H1 (cell line): ENCODE measurements around the gene SGCD. TPM values are rescaled to one million over a fixed set of nuclear protein-coding genes. Genes with fewer than 3 reads are reported as not detected.

Source experiments
- CTCF ChIA-PET: fragments of 300-600 bp; sonication (Branson Sonifier 250); formaldehyde crosslinking; loops from one replicate; lab custom pipeline; 2021; ENCODE audit not compliant: partially characterized antibody; lab: Charles Lee
- POLR2A ChIA-PET: fragments of 300-600 bp; sonication (Branson Sonifier 250); formaldehyde crosslinking; loops from one replicate; lab custom pipeline; 2021; ENCODE audit warnings: inconsistent platforms; ENCODE audit not compliant: partially characterized antibody; lab: Charles Lee
- DNase-seq, 2 experiments: peaks; one replicate each; pipeline versions ENCODE4 v3.0.0 to v3.0.0-alpha.2; 2010 to 2022; ENCODE audit warnings: low spot score in 2 of 2, low read depth in 1 of 2, mixed read lengths in 1 of 2
- FAIRE-seq: peaks from 2 replicates; lab custom pipeline; 2011; peaks lifted over from hg19 to GRCh38; lab: Jason Lieb, UNC
- H2AFZ ChIP-seq: 2 replicates; pipeline ENCODE4 v1.8.1; 2012; ENCODE audit warnings: low read length, inconsistent platforms
- H2AK5ac ChIP-seq: 2 replicates; pipeline ENCODE4 v1.6.1; 2013; ENCODE audit warnings: low read depth, low read length
- H2BK120ac ChIP-seq: replicated peaks from 2 replicates; pipeline ENCODE3; 2013; ENCODE audit warnings: low read depth, low read length, inconsistent platforms
- H2BK12ac ChIP-seq: 2 replicates; pipeline ENCODE4 v1.6.1; 2013; ENCODE audit warnings: low read depth, low read length
- H2BK15ac ChIP-seq: 2 replicates; pipeline ENCODE4 v1.6.1; 2013; ENCODE audit warnings: low read length
- H2BK20ac ChIP-seq: 2 replicates; pipeline ENCODE4 v1.6.1; 2013; ENCODE audit warnings: low read length
- H2BK5ac ChIP-seq: 2 replicates; pipeline ENCODE4 v1.6.1; 2013; ENCODE audit warnings: low read depth, low read length
- H3K14ac ChIP-seq: 2 replicates; pipeline ENCODE4 v1.6.1; 2013; ENCODE audit warnings: inconsistent platforms; ENCODE audit not compliant: insufficient read length
- H3K18ac ChIP-seq: 2 replicates; pipeline ENCODE4 v1.6.1; 2013; ENCODE audit warnings: low read length; ENCODE audit errors: extremely low read depth
- H3K23ac ChIP-seq: 2 replicates; pipeline ENCODE4 v1.6.1; 2013; ENCODE audit warnings: inconsistent platforms; ENCODE audit not compliant: insufficient read length
- H3K23me2 ChIP-seq: 2 replicates; pipeline ENCODE4 v1.6.1; 2013; ENCODE audit warnings: low read depth, low read length
- H3K27ac ChIP-seq: 2 replicates; pipeline ENCODE4 v1.6.1; 2011; ENCODE audit warnings: low read depth, low read length, inconsistent platforms
- H3K27me3 ChIP-seq, 4 experiments: replicated peaks in 1 of 4; 1 replicate in 1 of 4; 2 replicates in 3 of 4; pipeline versions ENCODE4 v1.6.1 to v1.8.1; 2011 to 2013; ENCODE audit warnings: low read length in 3 of 4, mild to moderate bottlenecking in 3 of 4, inconsistent platforms in 2 of 4, mixed read lengths in 2 of 4, moderate library complexity in 1 of 4; ENCODE audit not compliant: control insufficient read depth in 3 of 4, insufficient read depth in 3 of 4; ENCODE audit errors: extremely low read depth in 1 of 4
- H3K36me3 ChIP-seq, 4 experiments: 2 replicates each; pipeline versions ENCODE4 v1.6.1 to v1.8.1; 2011 to 2013; ENCODE audit warnings: mild to moderate bottlenecking in 4 of 4, low read length in 3 of 4, moderate library complexity in 2 of 4, control low read depth in 1 of 4, inconsistent platforms in 1 of 4; ENCODE audit not compliant: insufficient read depth in 4 of 4, control insufficient read depth in 2 of 4
- H3K4ac ChIP-seq: replicated peaks from 2 replicates; pipeline ENCODE3; 2013; ENCODE audit warnings: low read length, low read depth, mixed read lengths, inconsistent platforms; ENCODE audit not compliant: insufficient read length
- H3K4me1 ChIP-seq, 4 experiments: replicated peaks in 1 of 4; 1 replicate in 1 of 4; 2 replicates in 3 of 4; pipeline versions ENCODE4 v1.6.1 to v1.8.1; 2011 to 2013; ENCODE audit warnings: low read length in 3 of 4, inconsistent platforms in 2 of 4, mixed read lengths in 1 of 4; ENCODE audit not compliant: insufficient read depth in 4 of 4, control insufficient read depth in 3 of 4
- H3K4me2 ChIP-seq, 2 experiments: 2 replicates each; pipeline versions ENCODE4 v1.6.1 to v1.8.1; 2011 to 2013; ENCODE audit warnings: low read depth in 2 of 2, low read length in 2 of 2, control low read depth in 1 of 2, inconsistent platforms in 1 of 2, mild to moderate bottlenecking in 1 of 2; ENCODE audit not compliant: insufficient read depth in 1 of 2
- H3K4me3 ChIP-seq, 4 experiments: fragments of 200-600, 300-600 bp in 1 of 4; sonication (generic), shearing (Covaris generic), sonication (Bioruptor Twin) in 1 of 4; 2 replicates each; pipeline versions ENCODE4 v1.5.1 to v1.8.1; 2011 to 2016; ENCODE audit warnings: low read length in 4 of 4, low read depth in 3 of 4, control low read depth in 2 of 4, inconsistent platforms in 2 of 4, mild to moderate bottlenecking in 2 of 4, mixed read lengths in 1 of 4, moderate library complexity in 1 of 4; ENCODE audit not compliant: insufficient read depth in 2 of 4; ENCODE audit errors: extremely low read depth in 1 of 4
- H3K56ac ChIP-seq: replicated peaks from 2 replicates; pipeline ENCODE3; 2013; ENCODE audit warnings: low read depth, mild to moderate bottlenecking, mixed read lengths, low read length, inconsistent platforms; ENCODE audit not compliant: insufficient read length
- H3K79me1 ChIP-seq: 2 replicates; pipeline ENCODE4 v1.6.1; 2013; ENCODE audit warnings: low read depth, low read length, control low read depth
- H3K79me2 ChIP-seq, 2 experiments: 2 replicates each; pipeline versions ENCODE4 v1.6.1 to v1.8.1; 2012 to 2013; ENCODE audit warnings: low read length in 2 of 2, mild to moderate bottlenecking in 2 of 2, inconsistent platforms in 1 of 2; ENCODE audit not compliant: insufficient read depth in 2 of 2, control insufficient read depth in 1 of 2
- H3K9ac ChIP-seq, 4 experiments: replicated peaks in 1 of 4; 1 replicate in 1 of 4; 2 replicates in 3 of 4; pipeline versions ENCODE4 v1.6.1 to v1.8.1; 2011 to 2013; ENCODE audit warnings: low read depth in 3 of 4, low read length in 3 of 4, control low read depth in 2 of 4, mild to moderate bottlenecking in 2 of 4, moderate library complexity in 2 of 4, inconsistent platforms in 1 of 4; ENCODE audit errors: extremely low read depth in 1 of 4
- H3K9me3 ChIP-seq, 2 experiments: 2 replicates each; pipeline versions ENCODE4 v1.6.1 to v1.8.1; 2012 to 2013; ENCODE audit warnings: mild to moderate bottlenecking in 2 of 2, moderate library complexity in 2 of 2, control low read depth in 1 of 2, inconsistent platforms in 1 of 2, low read depth in 1 of 2, low read length in 1 of 2, mixed read lengths in 1 of 2; ENCODE audit not compliant: insufficient read depth in 2 of 2
- H4K20me1 ChIP-seq, 2 experiments: replicated peaks in 1 of 2; 2 replicates each; pipeline versions ENCODE3 to v1.8.1; 2011 to 2013; ENCODE audit warnings: inconsistent platforms in 2 of 2, low read length in 2 of 2, mild to moderate bottlenecking in 1 of 2; ENCODE audit not compliant: insufficient read depth in 2 of 2, control insufficient read depth in 1 of 2
- H4K5ac ChIP-seq: 2 replicates; pipeline ENCODE4 v1.6.1; 2013; ENCODE audit warnings: low read length, low read depth, mixed read lengths, inconsistent platforms; ENCODE audit not compliant: insufficient read length
- H4K8ac ChIP-seq: 2 replicates; pipeline ENCODE4 v1.8.0; 2013; ENCODE audit warnings: mild to moderate bottlenecking, moderate library complexity, low read length, inconsistent platforms; ENCODE audit not compliant: insufficient read depth; ENCODE audit errors: extremely low read depth
- H4K91ac ChIP-seq: replicated peaks from 2 replicates; pipeline ENCODE3; 2013; ENCODE audit warnings: low read length, mixed read lengths, inconsistent platforms; ENCODE audit not compliant: insufficient read length
- EP300 ChIP-seq, 2 experiments: IDR thresholded peaks; 1 replicate in 1 of 2; 2 replicates in 1 of 2; pipeline ENCODE4 v1.6.1; 2011 to 2012; ENCODE audit warnings: low read depth in 2 of 2, low read length in 2 of 2, mild to moderate bottlenecking in 2 of 2, borderline replicate concordance in 1 of 2, inconsistent platforms in 1 of 2, moderate library complexity in 1 of 2
- HDAC2 ChIP-seq, 2 experiments: fragments of 300-600 bp in 1 of 2; sonication (generic) in 1 of 2; IDR thresholded peaks; 2 replicates each; pipeline ENCODE4 v1.6.1; 2011 to 2012; ENCODE audit warnings: low read depth in 2 of 2, low read length in 2 of 2, mild to moderate bottlenecking in 2 of 2, moderate library complexity in 2 of 2, borderline replicate concordance in 1 of 2, inconsistent platforms in 1 of 2
- NRF1 ChIP-seq: IDR thresholded peaks from 2 replicates; pipeline ENCODE4 v1.6.1; 2011; ENCODE audit warnings: mild to moderate bottlenecking, low read depth, low read length, improper control_type of control experiment
- SP1 ChIP-seq: IDR thresholded peaks from 2 replicates; pipeline ENCODE4 v1.6.1; 2011; ENCODE audit warnings: low read depth, low read length
- SRF ChIP-seq: IDR thresholded peaks from 2 replicates; pipeline ENCODE4 v1.6.1; 2011; ENCODE audit warnings: mild to moderate bottlenecking, low read depth, low read length, moderate library complexity
- TAF1 ChIP-seq: IDR thresholded peaks from 2 replicates; pipeline ENCODE4 v1.6.1; 2011; ENCODE audit warnings: mild to moderate bottlenecking, low read depth, low read length
- TEAD4 ChIP-seq: IDR thresholded peaks from 2 replicates; pipeline ENCODE4 v1.6.1; 2012; ENCODE audit warnings: low read depth, low read length, inconsistent platforms, mixed read lengths
- USF2 ChIP-seq: IDR thresholded peaks from 2 replicates; pipeline ENCODE4 v1.6.1; 2011; ENCODE audit warnings: low read length, improper control_type of control experiment
- WGBS, 2 experiments: shearing (Covaris generic) in 1 of 2; methylation state at CpG; one replicate each; pipeline versions ENCODE4 v1.1.6 to v1.1.7; 2013 to 2015; ENCODE audit warnings: low lambda C conversion rate in 2 of 2, mixed read lengths in 2 of 2, inconsistent platforms in 1 of 2, low coverage in 1 of 2, missing lambda C conversion rate in 1 of 2; ENCODE audit not compliant: insufficient replicate concordance in 2 of 2, insufficient coverage in 1 of 2, insufficient read length in 1 of 2; ENCODE audit errors: extremely low coverage in 1 of 2, missing lambda C conversion rate in 1 of 2; 5-methylcytosine and 5-hydroxymethylcytosine counted together
- polyA plus RNA-seq, 7 experiments: library from polyadenylated mRNA; depleted of rRNA in 3 of 7; stranded (reverse) in 5 of 7; unstranded in 2 of 7; fragments of >200 nt in 5 of 7; fragments of 200-250 nt in 2 of 7; gene quantifications; 1 replicate in 5 of 7; 2 replicates in 1 of 7; 4 replicates in 1 of 7; pipeline versions ENCODE4 v1.2.1 to v1.2.3, GENCODE V29; 2011 to 2013; ENCODE audit warnings: missing spikeins in 2 of 7, mixed read lengths in 2 of 7
- total RNA-seq: library from RNA; stranded (reverse); fragmentation: NEBNext Ultra II Directional; extraction: Animal tissue kit (Norgen Biotek cat#: 25700); gene quantifications from 2 replicates; pipeline ENCODE4 v1.2.1, GENCODE V29; 2021
- TF ChIP-seq, protein P1 (sequence below), 3 experiments: IDR thresholded peaks; 1 replicate in 2 of 3; 2 replicates in 1 of 3; pipeline versions ENCODE4 v1.5.1 to v1.6.1; 2011; ENCODE audit warnings: low read length in 3 of 3, mild to moderate bottlenecking in 3 of 3, inconsistent platforms in 2 of 3, low read depth in 1 of 3, moderate library complexity in 1 of 3; ENCODE audit not compliant: insufficient read depth in 1 of 3; ENCODE audit errors: control extremely low read depth in 1 of 3

Gene SGCD
- total and polyA plus RNA-seq, 2 of the 8 experiments (the other 6 are each of a cell fraction or from before 2014, with no cell fraction given), result 0.04 to 0.08 TPM

DNA sequence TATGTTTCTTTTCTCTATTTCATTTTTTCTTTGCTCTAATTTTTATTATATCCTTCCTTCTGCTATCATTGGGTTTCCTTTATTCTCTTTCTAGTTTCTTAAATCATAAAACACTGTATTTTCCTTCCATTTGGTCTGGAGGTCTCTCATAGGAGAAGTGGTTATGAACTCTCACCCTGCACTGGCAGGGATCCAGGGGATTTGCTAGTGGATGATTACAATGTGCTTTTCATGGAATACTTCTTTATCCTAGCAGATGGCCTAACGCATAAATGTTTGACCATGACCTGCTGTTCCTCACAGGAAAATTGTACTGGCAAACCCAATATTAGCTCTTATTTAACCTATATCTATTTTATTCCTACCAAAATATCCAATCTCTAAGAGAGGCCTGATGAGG lies 31.5 kb upstream of the SGCD start:
- no peak overlapping the region for H3K4ac ChIP-seq
- H2BK15ac ChIP-seq, result no peak overlapping the region
- WGBS, 2 experiments, result 100% methylated on average over 1 of the region's 1 CpG; no CpG with 5 or more reads in 1 of the 2 experiments
- H3K9ac ChIP-seq, result no peak overlapping the region
- no peak overlapping the region for H4K91ac ChIP-seq
- H4K8ac ChIP-seq, result no peak overlapping the region
- no peak overlapping the region for H3K14ac ChIP-seq
- H3K27ac ChIP-seq, result no peak overlapping the region
- no peaks in the 10 kb centered on the region for H4K20me1 ChIP-seq
- no peaks in the 10 kb centered on the region for H3K9me3 ChIP-seq
- DNase-seq (no peak), FAIRE-seq (no peak)
- no peak overlapping the region for H3K4me2 ChIP-seq
- ChIA-PET POLR2A (no interaction called here), CTCF (no interaction called here)
- H3K79me1 ChIP-seq, result no peaks in the 10 kb centered on the region
- H3K4me3 ChIP-seq, result no peak overlapping the region
- H3K56ac ChIP-seq, result no peak overlapping the region
- H2BK120ac ChIP-seq, result no peak overlapping the region
- H3K79me2 ChIP-seq, result no peaks in the 10 kb centered on the region
- no peaks in the 10 kb centered on the region for H3K27me3 ChIP-seq
- no peak overlapping the region for H3K18ac ChIP-seq
- no peaks in the 10 kb centered on the region for H3K36me3 ChIP-seq
- H4K5ac ChIP-seq, result no peak overlapping the region
- H2BK5ac ChIP-seq, result no peak overlapping the region
- H2AFZ ChIP-seq, result no peak overlapping the region
- no peak overlapping the region for H3K23ac ChIP-seq
- no peak overlapping the region for H2BK20ac ChIP-seq
- TF ChIP-seq TEAD4 (no peak), EP300 (IDR thresholded peaks at IDR 0.05; ENCODE audit: borderline replicate concordance in 1 of 2, low read depth in 2 of 2, low read length in 2 of 2) (no peak), SRF (no peak), SP1 (no peak), USF2 (no peak), NRF1 (no peak), TAF1 (no peak), HDAC2 (IDR thresholded peaks at IDR 0.05; ENCODE audit: borderline replicate concordance in 1 of 2, low read depth in 2 of 2, low read length in 2 of 2) (no peak)
- TF ChIP-seq, protein P1, sequence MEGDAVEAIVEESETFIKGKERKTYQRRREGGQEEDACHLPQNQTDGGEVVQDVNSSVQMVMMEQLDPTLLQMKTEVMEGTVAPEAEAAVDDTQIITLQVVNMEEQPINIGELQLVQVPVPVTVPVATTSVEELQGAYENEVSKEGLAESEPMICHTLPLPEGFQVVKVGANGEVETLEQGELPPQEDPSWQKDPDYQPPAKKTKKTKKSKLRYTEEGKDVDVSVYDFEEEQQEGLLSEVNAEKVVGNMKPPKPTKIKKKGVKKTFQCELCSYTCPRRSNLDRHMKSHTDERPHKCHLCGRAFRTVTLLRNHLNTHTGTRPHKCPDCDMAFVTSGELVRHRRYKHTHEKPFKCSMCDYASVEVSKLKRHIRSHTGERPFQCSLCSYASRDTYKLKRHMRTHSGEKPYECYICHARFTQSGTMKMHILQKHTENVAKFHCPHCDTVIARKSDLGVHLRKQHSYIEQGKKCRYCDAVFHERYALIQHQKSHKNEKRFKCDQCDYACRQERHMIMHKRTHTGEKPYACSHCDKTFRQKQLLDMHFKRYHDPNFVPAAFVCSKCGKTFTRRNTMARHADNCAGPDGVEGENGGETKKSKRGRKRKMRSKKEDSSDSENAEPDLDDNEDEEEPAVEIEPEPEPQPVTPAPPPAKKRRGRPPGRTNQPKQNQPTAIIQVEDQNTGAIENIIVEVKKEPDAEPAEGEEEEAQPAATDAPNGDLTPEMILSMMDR (IDR thresholded peaks at IDR 0.05; ENCODE audit: control extremely low read depth in 1 of 3, insufficient read depth in 1 of 3, low read depth in 1 of 3, low read length in 3 of 3), result no peak
- H3K23me2 ChIP-seq, result no peaks in the 10 kb centered on the region
- H2BK12ac ChIP-seq, result no peak overlapping the region
- no peaks in the 10 kb centered on the region for H3K4me1 ChIP-seq
- H2AK5ac ChIP-seq, result no peak overlapping the region
